SU-DHL-6 (cell line): Measurements from ENCODE around the gene SLC39A3.
"Not testable (repeated sequence)": the region's sequence is repeated elsewhere in the genome, so short reads cannot be mapped to it uniquely, and the experiment has no call there.

Experiments
- H2AFZ ChIP-seq: fragments of 200-600 bp; sonication (generic); 2 replicates; pipeline ENCODE4 v1.6.1; 2014; ENCODE audit warnings: low read depth, mild to moderate bottlenecking, moderate library complexity, mixed read lengths, antibody characterized with exemption, low read length; ENCODE audit not compliant: severe bottlenecking
- H3F3A ChIP-seq: fragments of 200-600 bp; shearing (Covaris generic); 2 replicates; pipeline ENCODE4 v1.6.0; 2016; ENCODE audit warnings: antibody characterized with exemption, mild to moderate bottlenecking; ENCODE audit not compliant: insufficient read depth
- H3K27ac ChIP-seq: fragments of 200-600 bp; sonication (generic); 2 replicates; pipeline ENCODE4 v1.5.1; 2016; ENCODE audit warnings: low read depth, mild to moderate bottlenecking, low read length, moderate library complexity, mixed read lengths
- H3K27me3 ChIP-seq: fragments of 200-600 bp; sonication (generic), shearing (Covaris generic); 2 replicates; pipeline ENCODE4 v1.6.0; 2014; ENCODE audit warnings: mild to moderate bottlenecking, low read length
- H3K36me3 ChIP-seq: fragments of 200-600 bp; sonication (generic); 2 replicates; pipeline ENCODE4 v1.6.1; 2014; ENCODE audit warnings: mild to moderate bottlenecking, low read length, mixed read lengths
- H3K4me2 ChIP-seq: fragments of 300-600, 200-600 bp; shearing (Covaris generic), sonication (generic); 2 replicates; pipeline ENCODE4 v1.6.0; 2014; ENCODE audit warnings: low read length, low read depth, mild to moderate bottlenecking; ENCODE audit not compliant: poor library complexity, severe bottlenecking
- H3K4me3 ChIP-seq: fragments of 200-600 bp; sonication (generic); 2 replicates; pipeline ENCODE4 v1.5.1; 2014; ENCODE audit warnings: antibody characterized with exemption, low read length, mild to moderate bottlenecking, mixed read lengths; ENCODE audit not compliant: insufficient read depth, poor library complexity, severe bottlenecking
- H3K79me2 ChIP-seq: fragments of 200-600 bp; sonication (generic); 2 replicates; pipeline ENCODE4 v1.6.1; 2014; ENCODE audit warnings: mild to moderate bottlenecking, low read length, moderate library complexity; ENCODE audit not compliant: insufficient read depth
- H3K9ac ChIP-seq: fragments of 200-600 bp; sonication (generic); 2 replicates; pipeline ENCODE4 v1.7.0; 2014; ENCODE audit warnings: mild to moderate bottlenecking, low read length
- H3K9me2 ChIP-seq: fragments of 200-600 bp; sonication (generic); replicated peaks from 2 replicates; pipeline ENCODE4 v1.6.1; 2014; ENCODE audit warnings: low read length; ENCODE audit not compliant: insufficient read depth
- H3K9me3 ChIP-seq: fragments of 200-600 bp; sonication (generic); 2 replicates; pipeline ENCODE4 v1.6.1; 2014; ENCODE audit warnings: low read length, mixed read lengths; ENCODE audit not compliant: insufficient read depth
- H4K20me1 ChIP-seq: fragments of 200-600 bp; sonication (generic); 2 replicates; pipeline ENCODE4 v1.6.1; 2014; ENCODE audit warnings: low read depth, mild to moderate bottlenecking, antibody characterized with exemption, low read length, moderate library complexity, mixed read lengths
- CTCF ChIP-seq: fragments of 200-600 bp; sonication (generic); IDR thresholded peaks from one replicate; pipeline ENCODE4 v1.5.1; 2017; ENCODE audit warnings: antibody characterized with exemption, mild to moderate bottlenecking, low read length, moderate library complexity; ENCODE audit not compliant: insufficient read depth, poor library complexity, severe bottlenecking
- EZH2phosphoT487 ChIP-seq: fragments of 200-600 bp; sonication (generic), shearing (Covaris generic); conservative IDR thresholded peaks from 2 replicates; pipeline ENCODE4 v1.6.1; 2018; ENCODE audit warnings: mild to moderate bottlenecking, antibody characterized with exemption, low read length, moderate library complexity, mixed read lengths

The SLC39A3 gene

GRCh38 chr19:2715470-2716274 lies 24.1 kb downstream of the SLC39A3 start:
- TF ChIP-seq CTCF (no peak), EZH2phosphoT487 (no peak)
- no peaks in the 10 kb centered on the region for H3K36me3 ChIP-seq
- no peaks in the 10 kb centered on the region for H3F3A ChIP-seq
- H3K9me2 ChIP-seq: no peaks in the 10 kb centered on the region
- no peak overlapping the region for H3K9ac ChIP-seq
- H3K9me3 ChIP-seq: peaks cover 5% of the 10 kb centered on the region; the same call in 1 of the 2 replicates
- no peak overlapping the region for H3K4me3 ChIP-seq
- H3K27me3 ChIP-seq: no peaks in the 10 kb centered on the region
- H4K20me1 ChIP-seq: no peaks in the 10 kb centered on the region
- H3K79me2 ChIP-seq: no peaks in the 10 kb centered on the region
- no peak overlapping the region for H3K27ac ChIP-seq
- H3K4me2 ChIP-seq: no peak overlapping the region
- no peak overlapping the region for H2AFZ ChIP-seq

DNA sequence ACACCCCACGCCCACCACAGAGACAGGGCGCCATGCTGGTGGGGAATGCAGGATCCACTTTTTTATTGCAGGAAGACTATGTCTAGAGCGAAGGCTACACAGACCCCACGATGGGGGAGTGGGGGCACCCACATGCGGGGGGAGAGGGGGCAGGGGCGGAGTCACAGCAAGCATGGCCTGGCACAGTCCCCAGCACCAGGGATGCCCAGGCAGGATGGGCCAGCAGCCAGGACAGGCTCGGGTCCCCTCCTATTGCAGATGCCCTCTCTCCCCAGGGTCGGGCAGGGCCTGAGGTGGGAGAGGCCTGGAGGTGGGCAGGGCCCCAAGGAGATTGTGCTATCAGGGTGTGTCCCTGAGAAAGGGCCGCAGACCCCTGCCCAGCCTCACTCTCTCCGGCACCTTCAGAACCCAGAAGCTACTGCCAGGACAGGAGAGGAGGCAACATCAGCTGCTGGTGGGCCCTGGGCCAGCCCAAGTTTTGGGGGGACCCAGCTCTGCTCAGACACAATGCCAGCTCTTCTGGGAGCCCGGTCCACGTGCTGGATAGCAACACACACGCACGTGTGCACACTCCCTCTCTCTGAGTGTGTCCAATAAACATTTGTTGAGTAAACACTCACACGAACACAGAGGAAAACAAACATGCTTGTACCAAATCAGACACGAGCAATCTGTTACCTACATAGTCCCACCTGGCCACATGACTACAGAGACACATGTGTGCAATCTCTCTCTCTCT lies 25.1 kb downstream of the SLC39A3 start:
- Histone ChIP-seq H3K79me2 (no peaks in the 10 kb centered on the region), H3K9ac (no peak overlapping the region), H3K9me3 (peaks cover 5% of the 10 kb centered on the region; the same call in 1 of the 2 replicates), H3K27me3 (no peaks in the 10 kb centered on the region), H3K36me3 (no peaks in the 10 kb centered on the region), H3K4me2 (no peak overlapping the region), H3K4me3 (no peak overlapping the region), H3K9me2 (no peaks in the 10 kb centered on the region), H4K20me1 (no peaks in the 10 kb centered on the region), H3F3A (no peaks in the 10 kb centered on the region), H2AFZ (no peak overlapping the region), H3K27ac (no peak overlapping the region)
- TF ChIP-seq EZH2phosphoT487 (no peak), CTCF (no peak)

GRCh38 chr19:2714102-2714501 lies 25.7 kb downstream of the SLC39A3 start:
- not testable (repeated sequence) for H3K79me2 ChIP-seq, H3K4me2 ChIP-seq, H3K9me3 ChIP-seq, H3F3A ChIP-seq, H3K9ac ChIP-seq, H3K4me3 ChIP-seq, H3K27ac ChIP-seq, H3K9me2 ChIP-seq, H3K36me3 ChIP-seq, H3K27me3 ChIP-seq, H2AFZ ChIP-seq, H4K20me1 ChIP-seq

- not testable (repeated sequence) for H4K20me1 ChIP-seq, H3K9ac ChIP-seq, H3K4me3 ChIP-seq, H3K27ac ChIP-seq, H3K79me2 ChIP-seq, H3F3A ChIP-seq, H3K4me2 ChIP-seq, H3K36me3 ChIP-seq, H3K9me3 ChIP-seq, H3K27me3 ChIP-seq, H3K9me2 ChIP-seq, H2AFZ ChIP-seq
Measured at GRCh38 chr19:2713170-2713569, 26.6 kb downstream of the SLC39A3 start.
